ENCODE measurements around the gene PPP1R17. TPM values are rescaled to one million over a fixed set of nuclear protein-coding genes. Genes with fewer than 3 reads are reported as not detected.

PPP1R17 gene
- polyA plus RNA-seq: not detected

DNA sequence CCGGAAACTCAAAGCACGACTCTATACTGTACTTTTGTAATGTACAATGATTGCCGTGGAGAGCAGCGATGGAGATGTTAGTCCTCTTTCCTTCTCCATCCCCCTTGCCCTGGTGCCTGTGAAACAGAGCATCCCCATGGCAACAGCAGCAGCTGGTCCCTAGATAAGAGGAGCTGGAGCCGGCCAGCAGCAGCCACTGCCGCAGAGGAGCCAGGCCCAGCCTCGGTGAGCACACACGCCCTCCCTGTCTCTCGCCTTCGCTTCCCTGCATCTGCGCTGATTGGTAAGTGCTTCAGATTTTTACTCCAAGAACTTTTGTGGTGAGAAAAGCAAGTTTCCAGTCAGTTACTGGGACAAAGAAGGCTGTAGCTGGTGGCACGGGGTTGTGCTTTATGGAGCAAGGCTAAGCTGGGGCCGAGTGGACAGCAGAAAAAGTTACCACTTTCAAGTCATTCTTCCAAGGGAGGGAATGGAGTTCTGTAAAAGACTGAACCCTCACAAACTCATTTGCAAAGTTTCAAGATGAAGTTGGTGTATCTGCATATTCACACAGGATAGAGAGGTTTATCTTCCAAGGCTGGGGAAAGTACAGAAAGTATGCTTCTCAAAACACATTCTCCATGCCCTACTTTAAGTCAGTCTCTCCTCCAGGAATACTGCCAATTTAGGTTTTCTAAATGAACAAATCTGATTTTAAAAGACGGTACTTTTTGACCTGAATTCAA lies at the start of gene PPP1R17:
Gene PPP1R17 (plus strand): TSS at position 192 of the 725 bp plus-strand sequence. CDS start 5,227 bp downstream, outside the sequence.
- no peaks in the 10 kb centered on the region for H3K36me3 ChIP-seq (ENCODE audit: control insufficient read depth in 2 of 2, insufficient read depth in 2 of 2, low read length in 1 of 2)
- H3K9me3 ChIP-seq (ENCODE audit: control insufficient read depth in 2 of 2, insufficient read depth in 1 of 2, low read depth in 1 of 2, low read length in 1 of 2): no peaks in the 10 kb centered on the region
- H3K27me3 ChIP-seq (ENCODE audit: control insufficient read depth in 1 of 2, insufficient read depth in 2 of 2, low read length in 2 of 2): no peaks in the 10 kb centered on the region
- no peaks in the 10 kb centered on the region for H3K4me1 ChIP-seq (ENCODE audit: control insufficient read depth in 2 of 2, insufficient read depth in 2 of 2, low read length in 1 of 2)
- WGBS, 2 donors: 46% methylated on average over 14 of the region's 14 CpGs
- H3K4me3 ChIP-seq (ENCODE audit: low read depth in 1 of 2, low read length in 2 of 2): no peak within 1 kb of the TSS
- no peak within 1 kb of the TSS for H3K27ac ChIP-seq (ENCODE audit: low read depth in 2 of 2, low read length in 1 of 2)

DNA sequence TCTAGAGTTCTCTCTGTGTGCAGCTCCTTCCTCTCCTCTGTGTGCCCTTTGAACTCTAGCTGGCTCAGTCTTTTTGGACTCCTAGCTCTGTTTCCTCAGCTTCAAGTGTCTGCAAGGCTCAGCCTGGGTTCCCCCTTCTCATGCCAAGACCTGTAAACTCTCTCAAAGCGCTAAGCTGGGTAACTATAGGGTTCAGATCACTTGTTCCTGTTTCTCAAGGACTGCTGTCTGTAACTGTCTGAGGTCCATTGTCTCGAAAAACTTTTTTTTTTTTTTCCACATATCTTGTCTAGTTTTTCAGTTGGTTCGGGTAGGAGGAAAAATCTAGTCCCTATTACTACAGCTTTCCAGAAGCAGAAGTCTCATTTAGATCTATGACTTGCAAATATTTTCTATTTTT lies 46.6 kb upstream of the PPP1R17 start:
- H3K9me3 ChIP-seq (ENCODE audit: control insufficient read depth in 2 of 2, insufficient read depth in 1 of 2, low read depth in 1 of 2, low read length in 1 of 2): no peaks in the 10 kb centered on the region
- no peak overlapping the region for H3K27ac ChIP-seq (ENCODE audit: low read depth in 2 of 2, low read length in 1 of 2)
- H3K36me3 ChIP-seq (ENCODE audit: control insufficient read depth in 2 of 2, insufficient read depth in 2 of 2, low read length in 1 of 2): no peaks in the 10 kb centered on the region
- H3K4me3 ChIP-seq (ENCODE audit: low read depth in 1 of 2, low read length in 2 of 2): no peak overlapping the region
- no peaks in the 10 kb centered on the region for H3K4me1 ChIP-seq (ENCODE audit: control insufficient read depth in 2 of 2, insufficient read depth in 2 of 2, low read length in 1 of 2)
- 69 to 73% methylated on average over 3 of the region's 3 CpGs for WGBS, 2 donors
- no peaks in the 10 kb centered on the region for H3K27me3 ChIP-seq (ENCODE audit: control insufficient read depth in 1 of 2, insufficient read depth in 2 of 2, low read length in 2 of 2)

DNA sequence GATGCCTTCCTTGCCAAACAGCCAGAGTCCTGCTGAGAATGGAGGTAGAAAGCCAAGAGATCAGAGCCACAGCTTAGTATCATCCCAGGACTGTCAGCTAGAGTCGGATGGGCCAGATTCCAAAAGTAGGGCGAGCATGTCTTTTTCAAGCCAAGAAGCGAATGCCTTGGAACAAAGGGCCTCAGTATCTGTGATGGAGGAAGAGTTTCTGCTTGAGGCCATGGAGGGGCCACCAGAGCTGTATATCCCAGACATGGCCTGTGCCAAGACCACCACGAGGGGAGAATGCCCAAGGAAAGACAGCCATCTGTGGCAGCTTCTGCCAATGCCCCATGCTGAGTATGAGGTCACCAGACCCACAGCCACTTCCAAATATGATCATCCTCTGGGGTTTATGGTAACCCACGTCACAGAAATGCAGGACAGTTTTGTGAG lies 44.3 kb upstream of the PPP1R17 start:
- Histone ChIP-seq H3K4me1 (ENCODE audit: control insufficient read depth in 2 of 2, insufficient read depth in 2 of 2, low read length in 1 of 2) (no peaks in the 10 kb centered on the region), H3K27ac (ENCODE audit: low read depth in 2 of 2, low read length in 1 of 2) (no peak overlapping the region), H3K9me3 (ENCODE audit: control insufficient read depth in 2 of 2, insufficient read depth in 1 of 2, low read depth in 1 of 2, low read length in 1 of 2) (no peaks in the 10 kb centered on the region), H3K36me3 (ENCODE audit: control insufficient read depth in 2 of 2, insufficient read depth in 2 of 2, low read length in 1 of 2) (no peaks in the 10 kb centered on the region), H3K4me3 (ENCODE audit: low read depth in 1 of 2, low read length in 2 of 2) (no peak overlapping the region), H3K27me3 (ENCODE audit: control insufficient read depth in 1 of 2, insufficient read depth in 2 of 2, low read length in 2 of 2) (no peaks in the 10 kb centered on the region)
- WGBS, 2 donors: 25 to 40% methylated on average over 5 of the region's 5 CpGs

DNA sequence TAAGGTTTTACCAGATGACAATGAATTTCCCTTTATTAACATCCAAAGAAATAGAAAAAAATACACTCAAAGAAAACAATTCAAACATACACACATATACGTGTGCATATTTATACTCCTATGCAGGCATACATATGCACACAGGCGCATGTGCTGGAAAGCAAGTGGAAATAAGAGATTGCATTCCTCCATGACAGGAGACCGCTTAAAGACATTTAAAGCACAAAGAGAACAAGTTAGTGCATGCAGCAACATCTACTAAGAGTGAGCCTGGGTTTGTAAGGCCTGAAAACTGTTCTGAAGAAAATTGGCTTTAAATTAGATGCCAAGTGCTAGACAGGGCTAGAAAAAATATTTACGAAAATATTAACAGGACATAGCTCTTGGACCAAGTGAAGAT lies 40.1 kb upstream of the PPP1R17 start:
- Histone ChIP-seq H3K4me3 (ENCODE audit: low read depth in 1 of 2, low read length in 2 of 2) (no peak overlapping the region), H3K4me1 (ENCODE audit: control insufficient read depth in 2 of 2, insufficient read depth in 2 of 2, low read length in 1 of 2) (no peaks in the 10 kb centered on the region), H3K27me3 (ENCODE audit: control insufficient read depth in 1 of 2, insufficient read depth in 2 of 2, low read length in 2 of 2) (no peaks in the 10 kb centered on the region), H3K27ac (ENCODE audit: low read depth in 2 of 2, low read length in 1 of 2) (no peak overlapping the region), H3K9me3 (ENCODE audit: control insufficient read depth in 2 of 2, insufficient read depth in 1 of 2, low read depth in 1 of 2, low read length in 1 of 2) (no peaks in the 10 kb centered on the region), H3K36me3 (ENCODE audit: control insufficient read depth in 2 of 2, insufficient read depth in 2 of 2, low read length in 1 of 2) (no peaks in the 10 kb centered on the region)
- WGBS, 2 donors: 53 to 68% methylated on average over 4 of the region's 4 CpGs

DNA sequence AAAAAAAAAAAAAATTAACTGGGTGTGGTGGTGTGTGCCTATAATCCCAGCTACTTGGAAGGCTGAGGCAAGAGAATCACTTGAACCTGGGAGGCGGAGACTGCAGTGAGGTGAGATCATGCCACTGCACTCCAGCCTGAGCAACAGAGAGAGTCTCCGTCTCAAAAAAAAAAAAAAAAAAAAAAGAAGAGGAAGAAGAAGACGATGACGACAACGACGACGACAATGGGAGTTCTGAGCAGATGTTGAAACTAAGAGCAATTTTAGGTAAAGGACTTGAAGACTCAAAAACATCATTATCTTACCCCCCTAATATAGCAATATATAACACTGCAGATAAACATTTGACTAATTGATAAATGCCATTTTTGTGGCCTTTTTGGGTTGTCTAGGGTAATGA lies 39.5 kb upstream of the PPP1R17 start:
- Histone ChIP-seq H3K36me3 (ENCODE audit: control insufficient read depth in 2 of 2, insufficient read depth in 2 of 2, low read length in 1 of 2) (no peaks in the 10 kb centered on the region), H3K9me3 (ENCODE audit: control insufficient read depth in 2 of 2, insufficient read depth in 1 of 2, low read depth in 1 of 2, low read length in 1 of 2) (no peaks in the 10 kb centered on the region), H3K27me3 (ENCODE audit: control insufficient read depth in 1 of 2, insufficient read depth in 2 of 2, low read length in 2 of 2) (no peaks in the 10 kb centered on the region), H3K4me3 (ENCODE audit: low read depth in 1 of 2, low read length in 2 of 2) (no peak overlapping the region), H3K27ac (ENCODE audit: low read depth in 2 of 2, low read length in 1 of 2) (no peak overlapping the region), H3K4me1 (ENCODE audit: control insufficient read depth in 2 of 2, insufficient read depth in 2 of 2, low read length in 1 of 2) (no peaks in the 10 kb centered on the region)
- WGBS, 2 donors: 79 to 96% methylated on average over 6 to 7 of the region's 7 CpGs

DNA sequence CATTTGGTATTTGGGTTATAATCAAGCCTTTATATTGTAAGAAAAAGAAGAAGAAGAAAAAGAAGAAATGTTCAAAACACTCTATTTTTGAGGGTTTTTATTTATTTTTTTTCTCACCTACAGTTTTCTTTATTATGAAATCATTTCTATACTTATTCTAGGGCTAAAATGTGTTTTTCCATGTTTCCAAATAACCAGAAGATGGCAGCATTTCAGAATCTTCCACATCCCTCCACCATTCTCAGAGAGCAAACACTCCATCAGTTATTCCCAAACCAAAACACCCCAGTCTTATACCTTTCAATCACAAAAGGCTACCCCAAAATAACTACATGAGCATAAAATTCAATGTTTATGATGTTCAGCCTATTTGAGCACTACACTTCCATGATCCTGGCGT lies 38.7 kb upstream of the PPP1R17 start:
- H3K27ac ChIP-seq (ENCODE audit: low read depth in 2 of 2, low read length in 1 of 2): no peak overlapping the region
- no peaks in the 10 kb centered on the region for H3K27me3 ChIP-seq (ENCODE audit: control insufficient read depth in 1 of 2, insufficient read depth in 2 of 2, low read length in 2 of 2)
- H3K36me3 ChIP-seq (ENCODE audit: control insufficient read depth in 2 of 2, insufficient read depth in 2 of 2, low read length in 1 of 2): no peaks in the 10 kb centered on the region
- H3K4me1 ChIP-seq (ENCODE audit: control insufficient read depth in 2 of 2, insufficient read depth in 2 of 2, low read length in 1 of 2): no peaks in the 10 kb centered on the region
- WGBS, 2 donors: 90 to 94% methylated on average over 1 of the region's 1 CpG
- no peak overlapping the region for H3K4me3 ChIP-seq (ENCODE audit: low read depth in 1 of 2, low read length in 2 of 2)
- no peaks in the 10 kb centered on the region for H3K9me3 ChIP-seq (ENCODE audit: control insufficient read depth in 2 of 2, insufficient read depth in 1 of 2, low read depth in 1 of 2, low read length in 1 of 2)

DNA sequence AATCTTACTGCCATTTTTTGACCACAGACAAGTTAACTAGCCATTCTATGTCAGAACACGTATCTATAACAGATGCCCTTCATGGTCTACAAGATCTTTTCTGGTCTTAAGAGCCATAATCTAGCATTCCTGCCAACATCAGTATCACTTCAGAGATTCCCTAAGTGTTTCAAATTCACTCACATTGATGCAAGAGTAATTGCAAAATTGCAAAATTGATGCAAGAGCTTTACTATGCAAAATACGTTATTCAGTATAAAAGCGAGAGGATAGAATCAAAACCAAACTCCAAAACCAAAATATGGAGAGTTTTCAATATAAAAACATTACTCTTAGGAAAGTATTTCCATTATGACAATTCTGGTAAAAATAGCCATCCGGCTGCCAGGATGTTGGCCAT lies 38.1 kb upstream of the PPP1R17 start:
- Histone ChIP-seq H3K27ac (ENCODE audit: low read depth in 2 of 2, low read length in 1 of 2) (no peak overlapping the region), H3K36me3 (ENCODE audit: control insufficient read depth in 2 of 2, insufficient read depth in 2 of 2, low read length in 1 of 2) (no peaks in the 10 kb centered on the region), H3K4me3 (ENCODE audit: low read depth in 1 of 2, low read length in 2 of 2) (no peak overlapping the region), H3K9me3 (ENCODE audit: control insufficient read depth in 2 of 2, insufficient read depth in 1 of 2, low read depth in 1 of 2, low read length in 1 of 2) (no peaks in the 10 kb centered on the region), H3K4me1 (ENCODE audit: control insufficient read depth in 2 of 2, insufficient read depth in 2 of 2, low read length in 1 of 2) (no peaks in the 10 kb centered on the region), H3K27me3 (ENCODE audit: control insufficient read depth in 1 of 2, insufficient read depth in 2 of 2, low read length in 2 of 2) (no peaks in the 10 kb centered on the region)
- 89 to 90% methylated on average over 4 of the region's 4 CpGs for WGBS, 2 donors

DNA sequence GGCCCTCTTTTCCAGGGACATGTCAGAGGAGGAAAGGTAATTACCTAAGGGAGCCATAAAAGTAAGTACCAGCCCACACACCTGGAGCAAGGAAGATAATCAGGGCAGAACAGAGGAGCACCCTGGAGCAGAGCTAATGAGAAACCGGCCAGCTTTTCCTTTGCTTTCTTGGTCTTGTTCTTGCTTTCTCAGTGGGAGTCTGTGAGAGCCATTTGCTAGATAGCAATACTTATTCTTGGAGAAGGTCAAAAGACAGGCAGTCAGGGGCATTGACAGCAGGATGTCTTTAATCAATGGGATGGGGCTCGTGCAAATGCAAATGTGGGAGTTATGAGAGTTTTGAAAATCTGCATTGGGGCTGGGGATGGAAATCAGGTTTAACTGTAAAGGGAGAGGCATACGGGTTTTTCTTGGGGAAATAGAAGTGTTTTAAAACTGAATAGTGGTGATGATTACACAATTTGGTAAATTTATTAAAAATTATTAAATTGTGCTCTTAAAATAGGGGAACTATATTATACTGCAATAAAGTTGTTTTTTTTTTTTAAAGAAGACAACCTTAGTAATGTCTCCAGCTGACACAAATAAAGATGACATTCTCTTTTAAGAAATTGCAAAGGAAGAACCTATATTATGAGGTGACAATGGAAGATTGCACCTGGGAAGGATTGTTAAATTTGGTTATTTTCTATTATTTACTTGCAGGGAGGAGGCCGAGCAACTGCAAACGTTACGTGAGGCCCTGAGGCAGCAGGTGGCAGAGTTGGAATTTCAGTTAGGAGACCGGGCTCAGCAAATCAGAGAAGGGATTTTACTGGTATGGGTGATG lies 35.6 kb upstream of the PPP1R17 start:
- Histone ChIP-seq H3K4me1 (ENCODE audit: control insufficient read depth in 2 of 2, insufficient read depth in 2 of 2, low read length in 1 of 2) (no peaks in the 10 kb centered on the region), H3K27ac (ENCODE audit: low read depth in 2 of 2, low read length in 1 of 2) (no peak overlapping the region), H3K27me3 (ENCODE audit: control insufficient read depth in 1 of 2, insufficient read depth in 2 of 2, low read length in 2 of 2) (no peaks in the 10 kb centered on the region), H3K9me3 (ENCODE audit: control insufficient read depth in 2 of 2, insufficient read depth in 1 of 2, low read depth in 1 of 2, low read length in 1 of 2) (no peaks in the 10 kb centered on the region), H3K4me3 (ENCODE audit: low read depth in 1 of 2, low read length in 2 of 2) (no peak overlapping the region), H3K36me3 (ENCODE audit: control insufficient read depth in 2 of 2, insufficient read depth in 2 of 2, low read length in 1 of 2) (no peaks in the 10 kb centered on the region)
- 60 to 64% methylated on average over 7 of the region's 7 CpGs for WGBS, 2 donors

DNA sequence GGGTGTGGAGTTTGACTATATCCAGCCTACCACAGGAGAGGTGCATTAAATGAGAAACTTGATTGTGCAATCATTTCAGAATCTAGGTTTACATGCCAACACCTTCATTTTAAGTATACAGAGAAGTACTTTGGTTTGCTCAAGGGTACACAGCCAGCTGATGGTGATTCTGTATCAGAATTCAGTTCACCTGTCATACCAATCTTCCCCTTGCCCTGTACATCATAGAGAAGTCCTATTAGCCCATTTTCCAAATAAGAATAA lies 35.0 kb upstream of the PPP1R17 start:
- no peak overlapping the region for H3K27ac ChIP-seq (ENCODE audit: low read depth in 2 of 2, low read length in 1 of 2)
- no peaks in the 10 kb centered on the region for H3K27me3 ChIP-seq (ENCODE audit: control insufficient read depth in 1 of 2, insufficient read depth in 2 of 2, low read length in 2 of 2)
- no peak overlapping the region for H3K4me3 ChIP-seq (ENCODE audit: low read depth in 1 of 2, low read length in 2 of 2)
- H3K4me1 ChIP-seq (ENCODE audit: control insufficient read depth in 2 of 2, insufficient read depth in 2 of 2, low read length in 1 of 2): no peaks in the 10 kb centered on the region
- H3K36me3 ChIP-seq (ENCODE audit: control insufficient read depth in 2 of 2, insufficient read depth in 2 of 2, low read length in 1 of 2): no peaks in the 10 kb centered on the region
- H3K9me3 ChIP-seq (ENCODE audit: control insufficient read depth in 2 of 2, insufficient read depth in 1 of 2, low read depth in 1 of 2, low read length in 1 of 2): no peaks in the 10 kb centered on the region

DNA sequence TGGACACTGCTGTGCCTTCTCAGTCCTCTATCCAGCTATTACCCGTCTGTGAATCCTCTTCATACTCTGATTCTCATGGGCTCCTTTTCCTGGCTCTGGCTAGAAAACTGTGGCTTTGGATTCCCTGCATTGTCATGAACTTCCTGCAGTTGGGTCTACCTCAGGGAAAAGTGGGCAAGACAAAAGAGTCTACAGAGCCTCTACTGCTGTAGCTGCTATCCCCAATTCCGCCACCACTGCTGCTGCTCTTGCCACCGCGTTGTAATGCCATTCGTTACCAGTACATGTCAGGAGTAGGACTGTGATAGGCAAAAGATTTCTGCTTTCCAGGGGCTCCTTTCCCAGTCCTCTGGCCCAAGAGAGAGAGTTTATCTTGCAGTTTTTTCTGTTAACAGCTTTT lies 23.9 kb upstream of the PPP1R17 start:
- Histone ChIP-seq H3K4me3 (ENCODE audit: low read depth in 1 of 2, low read length in 2 of 2) (no peak overlapping the region), H3K36me3 (ENCODE audit: control insufficient read depth in 2 of 2, insufficient read depth in 2 of 2, low read length in 1 of 2) (no peaks in the 10 kb centered on the region), H3K27me3 (ENCODE audit: control insufficient read depth in 1 of 2, insufficient read depth in 2 of 2, low read length in 2 of 2) (no peaks in the 10 kb centered on the region), H3K27ac (ENCODE audit: low read depth in 2 of 2, low read length in 1 of 2) (no peak overlapping the region), H3K9me3 (ENCODE audit: control insufficient read depth in 2 of 2, insufficient read depth in 1 of 2, low read depth in 1 of 2, low read length in 1 of 2) (no peaks in the 10 kb centered on the region), H3K4me1 (ENCODE audit: control insufficient read depth in 2 of 2, insufficient read depth in 2 of 2, low read length in 1 of 2) (no peaks in the 10 kb centered on the region)
- 74 to 75% methylated on average over 5 of the region's 5 CpGs for WGBS, 2 donors
